ENCODE results near the gene SF3B5.
"Not testable (repeated sequence)": the region's sequence is repeated elsewhere in the genome, so short reads cannot be mapped to it uniquely, and the experiment has no call there.

The SF3B5 gene

GRCh38 chr6:144139817-144140216 is 44.4 kb upstream of the SF3B5 start:
- ChIA-PET CTCF (interaction anchor here (0.6 kb wide), 1 partner anchor 10 kb away, joined by 3 read pairs; no protein-coding TSS in a partner anchor), POLR2A (no interaction called here)
- no peak for DNase-seq (ENCODE audit: extremely low spot score)
- TF ChIP-seq ARNT (IDR thresholded peaks at IDR 0.05) (no peak), SUZ12 (IDR thresholded peaks at IDR 0.05) (no peak), FOXM1 (IDR thresholded peaks at IDR 0.05; ENCODE audit: borderline replicate concordance) (no peak)

GRCh38 chr6:144138542-144138941 is 43.2 kb upstream of the SF3B5 start:
- DNase-seq (ENCODE audit: extremely low spot score) = no peak
- TF ChIP-seq FOXK2 (IDR thresholded peaks at IDR 0.05) (no peak), ZNF384 (IDR thresholded peaks at IDR 0.05) (no peak), NFRKB (IDR thresholded peaks at IDR 0.05) (no peak), HDGF (IDR thresholded peaks at IDR 0.05; ENCODE audit: borderline replicate concordance) (no peak), LEF1 (IDR thresholded peaks at IDR 0.05; ENCODE audit: borderline replicate concordance) (no peak), BHLHE40 (IDR thresholded peaks at IDR 0.05; ENCODE audit: borderline replicate concordance) (no peak), L3MBTL2 (conservative IDR thresholded peaks at IDR 0.05) (no peak), ARNT (IDR thresholded peaks at IDR 0.05) (no peak), FOXM1 (IDR thresholded peaks at IDR 0.05; ENCODE audit: borderline replicate concordance) (no peak), SP1 (IDR thresholded peaks at IDR 0.05) (no peak), PKNOX1 (IDR thresholded peaks at IDR 0.05) (no peak), SUZ12 (IDR thresholded peaks at IDR 0.05) (no peak), ELF4 (IDR thresholded peaks at IDR 0.05) (no peak), TARDBP (IDR thresholded peaks at IDR 0.05) (no peak), CTBP1 (IDR thresholded peaks at IDR 0.05; ENCODE audit: borderline replicate concordance) (no peak), FOXA1 (IDR thresholded peaks at IDR 0.05) (no peak)
- ChIA-PET CTCF (no interaction called here), POLR2A (no interaction called here)

- POLR2A ChIA-PET = no interaction called here
- CTCF ChIA-PET = no interaction called here
- TF ChIP-seq LEF1 (IDR thresholded peaks at IDR 0.05; ENCODE audit: borderline replicate concordance) = no peak
- TF ChIP-seq CTBP1 (IDR thresholded peaks at IDR 0.05; ENCODE audit: borderline replicate concordance) = no peak
- no peak for TF ChIP-seq PKNOX1 (IDR thresholded peaks at IDR 0.05)
- TF ChIP-seq TARDBP (IDR thresholded peaks at IDR 0.05) = no peak
- TF ChIP-seq FOXA1 (IDR thresholded peaks at IDR 0.05) = no peak
- no peak for DNase-seq (ENCODE audit: extremely low spot score)
These were observed 39.4 kb upstream of the SF3B5 start for GRCh38 chr6:144134737-144135136.

GRCh38 chr6:144134176-144134575 is 38.8 kb upstream of the SF3B5 start:
- TF ChIP-seq PKNOX1 (IDR thresholded peaks at IDR 0.05) (no peak), LEF1 (IDR thresholded peaks at IDR 0.05; ENCODE audit: borderline replicate concordance) (no peak), CTBP1 (IDR thresholded peaks at IDR 0.05; ENCODE audit: borderline replicate concordance) (no peak), TARDBP (IDR thresholded peaks at IDR 0.05) (no peak), BHLHE40 (IDR thresholded peaks at IDR 0.05; ENCODE audit: borderline replicate concordance) (no peak), ARNT (IDR thresholded peaks at IDR 0.05) (no peak), SUZ12 (IDR thresholded peaks at IDR 0.05) (no peak), HDGF (IDR thresholded peaks at IDR 0.05; ENCODE audit: borderline replicate concordance) (no peak), ELF4 (IDR thresholded peaks at IDR 0.05) (no peak), SP1 (IDR thresholded peaks at IDR 0.05) (no peak), FOXM1 (IDR thresholded peaks at IDR 0.05; ENCODE audit: borderline replicate concordance) (no peak), NFRKB (IDR thresholded peaks at IDR 0.05) (no peak), L3MBTL2 (conservative IDR thresholded peaks at IDR 0.05) (no peak), FOXA1 (IDR thresholded peaks at IDR 0.05) (no peak), FOXK2 (IDR thresholded peaks at IDR 0.05) (no peak), ZNF384 (IDR thresholded peaks at IDR 0.05) (no peak)
- no peak for DNase-seq (ENCODE audit: extremely low spot score)
- ChIA-PET POLR2A (no interaction called here), CTCF (no interaction called here)

- no peak for DNase-seq (ENCODE audit: extremely low spot score)
- POLR2A ChIA-PET = no interaction called here
- CTCF ChIA-PET = no interaction called here
- TF ChIP-seq HDGF (IDR thresholded peaks at IDR 0.05; ENCODE audit: borderline replicate concordance) = no peak
- TF ChIP-seq PKNOX1 (IDR thresholded peaks at IDR 0.05) = no peak
- no peak for TF ChIP-seq NFRKB (IDR thresholded peaks at IDR 0.05)
- TF ChIP-seq FOXK2 (IDR thresholded peaks at IDR 0.05) = no peak
- no peak for TF ChIP-seq SUZ12 (IDR thresholded peaks at IDR 0.05)
- TF ChIP-seq CTBP1 (IDR thresholded peaks at IDR 0.05; ENCODE audit: borderline replicate concordance) = no peak
- TF ChIP-seq TARDBP (IDR thresholded peaks at IDR 0.05) = no peak
- no peak for TF ChIP-seq ARNT (IDR thresholded peaks at IDR 0.05)
- TF ChIP-seq L3MBTL2 (conservative IDR thresholded peaks at IDR 0.05) = no peak
- TF ChIP-seq SP1 (IDR thresholded peaks at IDR 0.05) = no peak
- no peak for TF ChIP-seq BHLHE40 (IDR thresholded peaks at IDR 0.05; ENCODE audit: borderline replicate concordance)
- no peak for TF ChIP-seq FOXM1 (IDR thresholded peaks at IDR 0.05; ENCODE audit: borderline replicate concordance)
- TF ChIP-seq FOXA1 (IDR thresholded peaks at IDR 0.05) = no peak
- no peak for TF ChIP-seq ELF4 (IDR thresholded peaks at IDR 0.05)
- TF ChIP-seq LEF1 (IDR thresholded peaks at IDR 0.05; ENCODE audit: borderline replicate concordance) = no peak
These were observed 38.0 kb upstream of the SF3B5 start for GRCh38 chr6:144133225-144133821.

GRCh38 chr6:144132167-144132690 is 36.9 kb upstream of the SF3B5 start:
- CTCF ChIA-PET; POLR2A ChIA-PET; DNase-seq (ENCODE audit: extremely low spot score): not testable (repeated sequence)
